NCI-H2107 treated with DMSO at 0.1 percent for 48 hours (cell line): ENCODE measurements around the gene EXOSC5.
"Not testable (repeated sequence)": the region's sequence is repeated elsewhere in the genome, so short reads cannot be mapped to it uniquely, and the experiment has no call there.

Source experiments
- DNase-seq: peaks from one replicate; lab custom pipeline; 2025; ENCODE audit not compliant: unreplicated experiment; lab: John Stamatoyannopoulos, UW

EXOSC5 gene

GRCh38 chr19:41351339-41352245 is 45.6 kb downstream of the EXOSC5 start:
- DNase-seq, result no peak

- no peak for DNase-seq
These were observed 46.3 kb downstream of the EXOSC5 start for GRCh38 chr19:41350735-41351338.

GRCh38 chr19:41346916-41347315 is 50.2 kb downstream of the EXOSC5 start:
- DNase-seq, result not testable (repeated sequence)

GRCh38 chr19:41344162-41344561 is 53.0 kb downstream of the EXOSC5 start:
- no peak for DNase-seq

DNA sequence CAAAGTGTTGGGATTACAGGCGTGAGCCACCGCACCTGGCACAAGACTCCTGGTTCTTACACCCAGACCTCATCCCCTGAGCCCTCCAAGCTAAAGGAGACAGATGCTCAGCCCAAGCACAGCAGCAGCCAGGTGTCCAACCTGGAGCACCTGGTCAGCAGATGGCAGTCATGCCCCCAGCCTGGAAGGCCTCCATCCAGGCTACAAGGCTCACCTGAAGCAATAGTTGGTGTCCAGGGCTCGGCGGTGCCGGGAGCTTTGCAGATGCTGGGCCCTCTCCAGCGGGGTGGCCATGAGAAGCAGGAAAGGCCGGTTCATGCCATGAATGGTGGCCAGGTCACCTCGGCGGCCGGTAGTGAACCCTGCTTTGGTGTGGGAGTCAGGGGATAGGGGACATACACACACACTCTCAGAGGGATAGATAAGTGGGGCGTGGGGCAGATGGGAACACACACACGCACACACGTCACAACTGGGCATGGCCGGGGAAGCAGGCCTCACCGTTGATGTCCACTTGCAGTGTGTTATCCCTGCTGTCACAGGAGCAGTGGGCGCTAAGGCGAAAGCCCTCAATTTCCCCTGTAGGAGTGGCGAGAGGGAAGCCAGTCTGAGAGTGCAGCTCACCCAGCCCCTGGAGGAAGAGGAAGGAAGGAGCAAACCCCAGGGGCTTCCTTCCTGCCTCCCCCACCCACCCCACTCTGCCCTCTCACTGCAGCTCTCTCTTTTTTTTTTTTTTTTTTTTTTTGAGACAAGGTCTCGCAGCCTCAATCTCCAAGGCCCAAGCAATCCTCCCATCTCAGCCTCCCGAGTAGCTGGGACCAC is 55.3 kb downstream of the EXOSC5 start:
- DNase-seq, result no peak

DNA sequence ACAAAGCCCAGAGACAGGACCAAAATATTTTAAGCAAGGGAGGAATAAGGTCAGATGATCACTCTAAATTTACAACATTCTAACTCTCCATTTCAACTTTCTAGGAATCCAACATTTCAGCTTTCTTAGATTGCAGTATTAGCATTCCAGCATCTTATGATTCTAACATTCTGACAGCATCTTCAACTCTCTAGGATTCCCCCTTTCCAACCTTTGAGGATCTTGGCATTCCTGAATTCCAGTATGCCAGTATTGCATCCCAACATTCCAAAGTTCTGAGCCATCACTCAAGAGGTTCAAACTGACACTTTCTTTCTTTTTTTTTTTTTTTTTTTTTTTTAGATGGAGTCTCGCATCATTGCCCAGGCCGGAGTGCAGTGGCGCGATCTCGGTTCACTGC is 57.2 kb downstream of the EXOSC5 start:
- DNase-seq, result no peak
